ENCODE results near the gene NTHL1. TPM values are rescaled to one million over a fixed set of nuclear protein-coding genes. Genes with fewer than 3 reads are reported as not detected.

NTHL1 gene
- total RNA-seq, 1 experiment from 2014 or later: 52.0 TPM

GRCh38 chr16:2007081-2007836 lies 40.4 kb downstream of the NTHL1 start:
- Histone ChIP-seq H3K79me2 (ENCODE audit: insufficient read depth, low read length) (peaks cover 26% of the 10 kb centered on the region; the same call in 1 of the 2 replicates), H2BK120ac (ENCODE audit: low read depth, low read length, poor library complexity, severe bottlenecking) (no peak overlapping the region), H3K79me1 (ENCODE audit: insufficient read depth, low read depth, low read length, poor library complexity, severe bottlenecking) (peaks cover 24% of the 10 kb centered on the region), H3K23me2 (ENCODE audit: insufficient read length, low read depth, low read length, poor library complexity, severe bottlenecking) (peaks cover 11% of the 10 kb centered on the region), H4K5ac (ENCODE audit: insufficient read length, low read depth, low read length) (no peak overlapping the region), H3K9me3 (ENCODE audit: control insufficient read depth, low read depth, low read length) (no peaks in the 10 kb centered on the region), H4K91ac (ENCODE audit: insufficient read length, low read depth, low read length) (no peak overlapping the region), H4K20me1 (ENCODE audit: control insufficient read depth, insufficient read depth, insufficient read length) (no peaks in the 10 kb centered on the region), H2BK5ac (ENCODE audit: insufficient read length, low read length) (no peak overlapping the region), H3K4me1 (ENCODE audit: insufficient read depth, low read length) (peaks cover 6% of the 10 kb centered on the region; the same call in 1 of the 2 replicates), H3K23ac (ENCODE audit: insufficient read length, low read depth, low read length) (no peak overlapping the region), H3T11ph (ENCODE audit: low read length) (no peak overlapping the region), H2AK5ac (ENCODE audit: insufficient read length, low read length) (no peak overlapping the region), H3K18ac (ENCODE audit: insufficient read length, low read depth, low read length) (no peak overlapping the region), H2BK15ac (ENCODE audit: low read depth, low read length) (no peak overlapping the region), H3K4me2 (ENCODE audit: insufficient read depth, insufficient read length, low read length) (no peak overlapping the region), H3K14ac (ENCODE audit: insufficient read depth, low read length) (no peak overlapping the region; the same call in 1 of the 2 replicates), H3K4ac (ENCODE audit: low read depth, low read length) (no peak overlapping the region), H3K9ac (ENCODE audit: extremely low read depth, insufficient read length, low read length) (no peak overlapping the region), H3K56ac (ENCODE audit: insufficient read length, low read depth, low read length) (no peak overlapping the region), H2BK20ac (ENCODE audit: low read depth, low read length, poor library complexity, severe bottlenecking) (no peak overlapping the region), H3K27ac (ENCODE audit: insufficient read length, low read depth, low read length) (no peak overlapping the region), H2BK12ac (ENCODE audit: insufficient read length, low read depth, low read length) (no peak overlapping the region), H2AFZ (ENCODE audit: low read length) (no peak overlapping the region), H4K8ac (replicated peaks; ENCODE audit: insufficient read length, low read depth, low read length) (no peak overlapping the region), H3K27me3 (ENCODE audit: insufficient read depth, low read length) (no peaks in the 10 kb centered on the region)
- no peaks in the 10 kb centered on the region; the same call in 1 of the 2 replicates for H3K27me3 Mint-ChIP-seq (ENCODE audit: low read depth)
- peak overlapping the region; percentile 78 to 81 for H3K4me3 Mint-ChIP-seq
- no peak overlapping the region; a peak in 1 of 7 replicates for H3K27ac Mint-ChIP-seq
- H3K4me1 Mint-ChIP-seq: peaks cover 22 to 36% of the 10 kb centered on the region in 2 experiments
- TF ChIP-seq CTCF (conservative IDR thresholded peaks at IDR 0.05): no peak
- no peak for DNase-seq
- no CpG with 5 or more reads among the region's 16 CpGs for WGBS (ENCODE audit: extremely low coverage, insufficient read length, low lambda C conversion rate)
- H3K36me3 Mint-ChIP-seq (ENCODE audit: insufficient read depth in 1 of 3, low read depth in 3 of 3): peaks cover 8 to 19% (median 15%) of the 10 kb centered on the region in 3 experiments
- H3K9me3 Mint-ChIP-seq: no peaks in the 10 kb centered on the region; a peak in 1 of 5 replicates
